Retinal pigment epithelial cell (primary cell): ENCODE results near the gene USP36.

Source experiments
- DNase-seq: peaks from one replicate; pipeline ENCODE4 v3.0.0-alpha.2; 2010; ENCODE audit warnings: low read depth
- H3K4me3 ChIP-seq: 2 replicates; pipeline ENCODE4 v1.5.1; 2011; ENCODE audit warnings: mild to moderate bottlenecking, low read length, control low read depth, moderate library complexity
- TF ChIP-seq, protein P1 (sequence below): conservative IDR thresholded peaks from 2 replicates; pipeline ENCODE4 v1.5.1; 2011; ENCODE audit warnings: low read depth, low read length, control low read depth, inconsistent platforms

USP36 gene

DNA sequence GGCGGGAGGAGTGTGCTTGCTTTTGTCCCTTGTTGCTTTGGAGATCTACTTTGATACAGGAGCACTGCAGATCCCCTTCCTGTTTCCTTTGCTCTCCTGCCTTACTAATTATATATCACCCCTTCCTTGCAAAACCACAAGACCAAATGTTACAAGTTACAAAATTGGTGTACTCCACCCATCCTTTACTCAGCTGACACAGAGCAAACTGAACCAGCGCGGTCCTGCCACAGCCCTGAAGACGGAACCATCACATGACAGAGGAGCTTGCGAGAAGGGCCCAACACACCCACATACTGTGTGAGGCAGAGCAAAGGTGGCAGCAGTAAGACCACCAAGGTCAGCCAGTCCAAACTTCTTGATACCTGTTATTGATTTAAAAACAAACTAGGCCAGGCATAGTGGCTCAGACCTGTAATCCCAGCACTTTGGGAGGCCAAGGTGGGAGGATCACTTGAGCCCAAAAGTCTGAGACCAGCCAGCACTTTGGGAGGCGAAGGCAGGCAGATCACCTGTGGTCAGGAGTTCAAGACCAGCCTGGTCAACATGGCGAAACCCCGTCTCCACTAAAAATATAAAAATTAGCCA lies 91.8 kb downstream of the USP36 start:
- no peak for DNase-seq
- TF ChIP-seq, protein P1, sequence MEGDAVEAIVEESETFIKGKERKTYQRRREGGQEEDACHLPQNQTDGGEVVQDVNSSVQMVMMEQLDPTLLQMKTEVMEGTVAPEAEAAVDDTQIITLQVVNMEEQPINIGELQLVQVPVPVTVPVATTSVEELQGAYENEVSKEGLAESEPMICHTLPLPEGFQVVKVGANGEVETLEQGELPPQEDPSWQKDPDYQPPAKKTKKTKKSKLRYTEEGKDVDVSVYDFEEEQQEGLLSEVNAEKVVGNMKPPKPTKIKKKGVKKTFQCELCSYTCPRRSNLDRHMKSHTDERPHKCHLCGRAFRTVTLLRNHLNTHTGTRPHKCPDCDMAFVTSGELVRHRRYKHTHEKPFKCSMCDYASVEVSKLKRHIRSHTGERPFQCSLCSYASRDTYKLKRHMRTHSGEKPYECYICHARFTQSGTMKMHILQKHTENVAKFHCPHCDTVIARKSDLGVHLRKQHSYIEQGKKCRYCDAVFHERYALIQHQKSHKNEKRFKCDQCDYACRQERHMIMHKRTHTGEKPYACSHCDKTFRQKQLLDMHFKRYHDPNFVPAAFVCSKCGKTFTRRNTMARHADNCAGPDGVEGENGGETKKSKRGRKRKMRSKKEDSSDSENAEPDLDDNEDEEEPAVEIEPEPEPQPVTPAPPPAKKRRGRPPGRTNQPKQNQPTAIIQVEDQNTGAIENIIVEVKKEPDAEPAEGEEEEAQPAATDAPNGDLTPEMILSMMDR, result no peak
- no peak overlapping the region for H3K4me3 ChIP-seq

DNA sequence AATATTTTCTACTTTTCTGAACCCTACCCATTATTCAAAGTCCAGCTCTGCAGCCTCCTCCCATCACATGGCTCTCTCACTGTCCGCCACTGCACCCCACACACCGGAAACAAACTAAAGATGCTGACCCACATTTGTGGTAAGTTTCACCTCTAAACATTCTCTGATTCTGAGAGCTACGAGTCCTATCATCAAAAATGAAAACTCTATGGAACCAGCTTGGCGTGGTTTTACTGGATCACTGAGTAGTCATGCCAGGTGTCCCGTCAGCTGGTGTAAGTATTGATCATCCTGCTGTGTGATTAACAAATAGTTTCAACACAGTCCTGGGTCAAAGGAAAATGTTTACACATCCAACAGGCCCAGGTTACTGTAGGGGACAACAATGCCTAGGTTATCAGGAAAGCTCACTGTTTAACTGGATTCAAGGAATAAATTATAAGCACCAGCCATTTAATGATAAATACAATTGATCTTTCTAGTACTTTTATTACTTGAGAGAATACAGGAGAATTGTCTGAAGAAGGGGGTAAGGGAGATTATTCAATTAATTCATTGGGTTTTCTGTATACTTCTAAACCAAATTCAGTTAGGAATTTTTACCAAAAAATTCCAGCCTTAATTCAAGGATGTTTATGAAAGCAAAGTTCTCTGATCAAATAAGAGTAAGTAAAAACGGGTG lies 92.4 kb downstream of the USP36 start:
- TF ChIP-seq, protein P1, result no peak
- no peak overlapping the region for H3K4me3 ChIP-seq
- no peak for DNase-seq

DNA sequence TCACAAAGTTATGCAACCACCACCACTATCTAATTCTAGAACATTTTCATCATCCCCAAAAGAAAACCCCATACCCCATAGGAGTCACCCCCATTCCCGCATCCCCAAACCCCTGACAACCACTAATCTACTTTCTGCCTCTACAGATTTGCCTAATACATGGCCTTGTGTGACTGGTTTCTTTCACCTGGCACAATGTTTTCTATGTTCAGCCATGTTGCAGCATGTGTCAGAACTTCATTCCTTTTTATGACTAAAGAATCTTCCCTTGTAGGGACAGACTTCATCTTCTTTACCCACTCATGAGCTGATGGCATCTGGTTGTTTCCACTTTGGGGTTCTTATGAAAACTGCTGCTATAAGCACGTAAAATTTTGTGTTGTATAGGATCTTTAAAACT lies 93.1 kb downstream of the USP36 start:
- no peak for DNase-seq
- TF ChIP-seq, protein P1, result no peak
- no peak overlapping the region for H3K4me3 ChIP-seq

DNA sequence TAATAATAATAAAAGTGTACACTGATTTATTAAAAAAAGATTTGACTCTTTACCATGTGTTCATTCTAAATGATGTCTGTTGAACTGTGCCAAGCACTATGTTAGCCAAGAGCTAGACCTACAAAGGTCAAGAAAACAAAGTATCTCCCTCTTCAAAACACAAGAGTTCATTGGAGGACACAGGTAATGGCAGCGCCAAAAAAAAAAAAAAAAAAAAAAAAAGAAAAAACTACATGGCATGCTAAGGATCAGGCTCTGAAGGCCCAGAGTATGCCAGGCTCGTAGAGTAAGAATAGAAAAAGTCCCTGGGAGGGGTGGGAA lies 93.7 kb downstream of the USP36 start:
- H3K4me3 ChIP-seq, result no peak overlapping the region
- TF ChIP-seq, protein P1, result no peak

DNA sequence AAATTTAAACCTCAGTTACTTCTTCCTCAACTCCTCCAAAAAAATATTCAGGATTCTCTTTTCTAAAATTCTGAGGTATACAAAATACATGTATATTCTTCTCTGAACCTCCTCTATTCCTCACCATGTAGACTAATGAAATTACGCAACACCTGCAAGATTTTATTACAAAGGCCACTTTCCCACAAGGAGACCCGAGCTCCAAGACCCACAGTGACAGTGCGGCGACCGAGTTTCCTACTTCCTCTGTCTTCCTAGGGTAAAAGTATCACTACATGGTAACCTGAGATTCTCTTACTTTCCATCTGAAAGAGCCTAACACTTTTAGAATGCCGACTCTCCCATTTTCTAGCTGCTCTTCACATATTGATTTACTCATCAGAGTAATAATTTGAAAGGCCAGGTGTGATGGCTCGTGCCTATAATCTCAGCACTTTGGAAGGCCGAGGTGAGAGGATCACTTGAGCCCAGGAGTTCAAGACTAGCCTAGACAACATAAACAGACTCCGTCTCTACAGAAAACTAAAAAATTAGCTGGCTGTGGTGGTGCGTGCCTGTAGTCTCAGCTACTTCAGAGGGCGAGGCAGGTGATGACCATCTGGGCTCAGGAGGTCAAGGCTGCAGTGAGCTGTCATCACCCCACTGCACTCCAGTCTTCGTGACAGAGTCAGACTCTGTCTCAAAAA lies 94.2 kb downstream of the USP36 start:
- DNase-seq, result no peak
- TF ChIP-seq, protein P1, result no peak
- no peak overlapping the region for H3K4me3 ChIP-seq

More for the DNA sequence above, 93.7 kb downstream of the USP36 start:
- no peak for DNase-seq
